Measurements from ENCODE around the gene SPTBN2. TPM values are rescaled to one million over a fixed set of nuclear protein-coding genes. Genes with fewer than 3 reads are reported as not detected.

The SPTBN2 gene
- total RNA-seq, 1 experiment from 2014 or later = 18.5 TPM

GRCh38 chr11:66646828-66647227 is 82.2 kb downstream of the SPTBN2 start:
- H3K27me3 ChIP-seq (ENCODE audit: insufficient read depth, low read length) = no peaks in the 10 kb centered on the region
- peaks cover 28% of the 10 kb centered on the region for H4K20me1 ChIP-seq (ENCODE audit: insufficient read depth)
- peaks cover 0 to 3% of the 10 kb centered on the region in 2 experiments; a peak in 1 of 4 replicates for H3K4me1 ChIP-seq (ENCODE audit: control insufficient read depth in 1 of 2, insufficient read depth in 2 of 2, low read length in 2 of 2)
- H3K4me3 ChIP-seq (replicated peaks in 1 of 2; ENCODE audit: low read depth in 1 of 2, low read length in 2 of 2) = no peak overlapping the region
- no peak overlapping the region for H3K4me2 ChIP-seq (ENCODE audit: low read length)
- no peak overlapping the region for H3K9ac ChIP-seq (ENCODE audit: low read length)
- no TSS peak for BruUV-seq (replicated peaks)
- ATAC-seq (no peak), DNase-seq (ENCODE audit: low read depth, low spot score) (no peak)
- no peak overlapping the region for H3K27ac ChIP-seq (ENCODE audit: low read depth, low read length)
- no peak for TF ChIP-seq CBX3 (IDR thresholded peaks at IDR 0.05; ENCODE audit: low read depth)
- TF ChIP-seq MAX (IDR thresholded peaks at IDR 0.05) = no peak
- TF ChIP-seq ZFX (IDR thresholded peaks at IDR 0.05) = no peak
- no peak for TF ChIP-seq ATF3 (IDR thresholded peaks at IDR 0.05)
- TF ChIP-seq REST (IDR thresholded peaks at IDR 0.05; ENCODE audit: low read depth) = no peak
- no peak for TF ChIP-seq EGR1 (IDR thresholded peaks at IDR 0.05; ENCODE audit: low read depth)
- no peak for TF ChIP-seq EZH2phosphoT487 (IDR thresholded peaks at IDR 0.05; ENCODE audit: borderline replicate concordance)
- TF ChIP-seq SIN3A (IDR thresholded peaks at IDR 0.05; ENCODE audit: low read depth) = no peak
- no peak for TF ChIP-seq ZNF274 (IDR thresholded peaks at IDR 0.05; ENCODE audit: low read depth, low read length)
- no peak for TF ChIP-seq FOSL1 (IDR thresholded peaks at IDR 0.05; ENCODE audit: low read depth)
- no peak for TF ChIP-seq TCF7L2 (IDR thresholded peaks at IDR 0.05; ENCODE audit: borderline replicate concordance, extremely low read depth, insufficient read depth, insufficient read length)
- TF ChIP-seq CTCF (IDR thresholded peaks at IDR 0.05 in 2 of 3, conservative IDR thresholded peaks at IDR 0.05 in 1 of 3; ENCODE audit: borderline replicate concordance in 1 of 3, insufficient read depth in 1 of 3, low read depth in 2 of 3, low read length in 2 of 3) = no peak
- TF ChIP-seq YY1 (IDR thresholded peaks at IDR 0.05; ENCODE audit: extremely low read depth, insufficient replicate concordance, low read depth, low read length) = no peak
- no peak for TF ChIP-seq ZBTB33 (IDR thresholded peaks at IDR 0.05; ENCODE audit: extremely low read depth, insufficient replicate concordance, low read length)
- TF ChIP-seq SP1 (IDR thresholded peaks at IDR 0.05; ENCODE audit: low read depth) = no peak
- no peak for TF ChIP-seq POLR2A (IDR thresholded peaks at IDR 0.05; ENCODE audit: borderline replicate concordance, extremely low read depth, insufficient read depth, insufficient read length)
- TF ChIP-seq JUND (IDR thresholded peaks at IDR 0.05) = no peak
- TF ChIP-seq RAD21 (IDR thresholded peaks at IDR 0.05; ENCODE audit: low read depth) = no peak
- no peak for TF ChIP-seq EZH2 (IDR thresholded peaks at IDR 0.05)
- H3K36me3 ChIP-seq (ENCODE audit: control insufficient read depth in 1 of 2, insufficient read depth in 2 of 2, low read length in 2 of 2) = peaks cover 67 to 80% of the 10 kb centered on the region in 2 experiments
- intact Hi-C loops (cut with micrococcal nuclease) = no loop called here
- no peaks in the 10 kb centered on the region for H3K9me2 ChIP-seq (ENCODE audit: insufficient read depth)
- H3K9me3 ChIP-seq (ENCODE audit: control insufficient read depth in 1 of 2, insufficient read depth in 1 of 2, low read depth in 1 of 2, low read length in 2 of 2) = no peaks in the 10 kb centered on the region
- POLR2A ChIA-PET = interaction anchor here (2.0 kb wide), 1 partner anchor 9 kb away, joined by 6 read pairs; the partner anchor contains the start of gene RBM4
- CTCF ChIA-PET = no interaction called here
- peaks cover 100% of the 10 kb centered on the region for H3K79me2 ChIP-seq (ENCODE audit: insufficient read depth, low read length)
- H2AFZ ChIP-seq (ENCODE audit: low read depth, low read length, poor library complexity, severe bottlenecking) = no peak overlapping the region
- RAD21 ChIA-PET (ENCODE audit: low non-redundant PET in 1 of 2, low total read pairs in 2 of 2, uncharacterized antibody in 2 of 2, unreplicated experiment in 2 of 2) = no interaction called here

Measured in HCT116 (cell line).